Heart left ventricle (tissue), 16 donors: ENCODE results near the gene ITPR3. TPM values are rescaled to one million over a fixed set of nuclear protein-coding genes. Genes with fewer than 3 reads are reported as not detected.
A peak's percentile ranks its signal among the peaks of the same experiment; 100 is the strongest.
"Not testable (repeated sequence)": the region's sequence is repeated elsewhere in the genome, so short reads cannot be mapped to it uniquely, and the experiment has no call there.

ENCODE experiments used
- ATAC-seq, 4 donors: fragments of 200-7000 bp; cut with Tn5 transposase; one replicate each; pipeline ENCODE4 v1.9.1; 2020 to 2022; ENCODE audit warnings: moderate library complexity in 4 of 4, mild to moderate bottlenecking in 3 of 4, moderate number of reproducible peaks in 1 of 4
- DNase-seq, 5 donors: peaks; one replicate each; pipeline ENCODE4 v3.0.0-alpha.2; 2020
- H3K27ac ChIP-seq, 12 donors: fragments of 200-600 bp; sonication (generic) in 4 of 12; one replicate each; pipeline versions ENCODE4 v1.5.0 to v1.8.0; 2016 to 2022; ENCODE audit warnings: mild to moderate bottlenecking in 2 of 12
- H3K27me3 ChIP-seq, 9 donors: fragments of 200-600 bp; sonication (generic) in 2 of 9; one replicate each; pipeline versions ENCODE4 v1.5.1 to v1.8.0; 2016 to 2022; ENCODE audit warnings: mild to moderate bottlenecking in 3 of 9
- H3K36me3 ChIP-seq, 9 donors: fragments of 200-600 bp; sonication (generic) in 2 of 9; one replicate each; pipeline versions ENCODE4 v1.5.0 to v1.8.0; 2018 to 2022; ENCODE audit warnings: mild to moderate bottlenecking in 2 of 9
- H3K4me1 ChIP-seq, 12 donors: fragments of 200-600 bp; sonication (generic) in 4 of 12; one replicate each; pipeline versions ENCODE4 v1.5.0 to v1.8.0; 2016 to 2022; ENCODE audit warnings: mild to moderate bottlenecking in 3 of 12
- H3K4me3 ChIP-seq, 12 donors: fragments of 200-600 bp; sonication (generic) in 4 of 12; one replicate each; pipeline versions ENCODE4 v1.5.0 to v1.8.0; 2017 to 2022; ENCODE audit warnings: mild to moderate bottlenecking in 9 of 12, moderate library complexity in 4 of 12
- H3K9me3 ChIP-seq, 12 donors: fragments of 200-600 bp; sonication (generic) in 4 of 12; one replicate each; pipeline versions ENCODE4 v1.5.0 to v1.8.0; 2016 to 2022; ENCODE audit warnings: mild to moderate bottlenecking in 1 of 12
- POLR2A ChIP-seq, 2 donors: fragments of 450-650 bp; IDR thresholded peaks; one replicate each; pipeline ENCODE4 v1.6.1; 2017; ENCODE audit warnings: antibody characterized with exemption in 2 of 2, mild to moderate bottlenecking in 2 of 2, moderate library complexity in 2 of 2
- WGBS, 4 donors: extraction: QIAGEN DNeasy Blood & Tissue Kit in 2 of 4; methylation state at CpG; one replicate each; pipeline versions ENCODE4 v1.1.5 to v1.1.7; 2013 to 2018; 5-methylcytosine and 5-hydroxymethylcytosine counted together
- intact Hi-C, 10 donors: fragments of 100-400 bp; cut with DNase I; formaldehyde crosslinking; loops; one replicate each; pipeline versions ENCODE4 v1.11.1 to v1.14.2; 2022
- polyA plus RNA-seq, 2 donors: library from polyadenylated mRNA; stranded (reverse); fragments of 200-250 nt; gene quantifications; one replicate each; pipeline ENCODE4 v1.2.3, GENCODE V29; 2013
- total RNA-seq, 9 donors: library from RNA; depleted of rRNA in 2 of 9; stranded (reverse); fragments of >200 nt in 2 of 9; fragmentation: NEBNext Ultra II Directional in 3 of 9; extraction: Animal tissue kit (Norgen Biotek cat#: 25700) in 3 of 9; gene quantifications; one replicate each; pipeline versions ENCODE4 v1.1.0 to v1.2.4, GENCODE V29; 2016 to 2023
- TF ChIP-seq, protein P1 (sequence below), 12 donors: fragments of 200-600 bp; sonication (generic) in 4 of 12; IDR thresholded peaks; one replicate each; pipeline versions ENCODE4 v1.5.0 to v1.8.0; 2018 to 2022; ENCODE audit warnings: antibody characterized with exemption in 12 of 12, mild to moderate bottlenecking in 5 of 12
- donor health status: ischemic (EF 13 %, LVEDD 7.1; RV severe dilation, severe dysfunction).
- donor health status: healthy with polysubstance abuse.
- donor health status: DM: no; HTN: yes; CAD: no.
- donor health status: DM: no; HTN: no; CAD: no.
- donor health status: ischemic (EF 25% LVEDD 6.9; RV normal size, moderate dysfunction).
- donor health status: ischemic (EF 25% LVEDD 5.7; RV mildly dilated, moderate dysfunction).
- donor health status: healthy.
- donor health status: DM: yes; HTN: yes; CAD: no.
- donor health status: ischemic (EF 35%, LVEDD 5.7; RV mildly dilated, moderate dysfunction).
- donor health status: nonischemic (EF 11% LVEDD 7.7; RV severe dilation, severe dysfunction).
- donor health status: DM: yes; HTN: yes; CAD: no.
- donor health status: PGD.
- donor health status: ischemic (EF 29% LVEDD 5.4; RV normal size, mild dysfunction).
- donor health status: nonischemic (EF 23%, LVEDD 6.1; RV moderate dilation, normal function).

ITPR3 gene
- total and polyA plus RNA-seq, 11 donors: 4.8 to 33.5 (median 7.8) TPM

GRCh38 chr6:33592595-33593413 is 28.3 kb upstream of the ITPR3 start:
- Histone ChIP-seq H3K4me3 (peak overlapping the region in 4 of 12 donors; percentile 4 to 33 (median 16)), H3K4me1 (peaks cover 3 to 45% (median 24%) of the 10 kb centered on the region in 12 donors), H3K9me3 (no peaks in the 10 kb centered on the region), H3K27ac (no peak overlapping the region), H3K36me3 (no peaks in the 10 kb centered on the region), H3K27me3 (no peaks in the 10 kb centered on the region)
- intact Hi-C loops: loop anchor here in 1 of 10 donors (5.0 kb wide), 1 partner anchor 39 kb away; no protein-coding TSS in a partner anchor
- WGBS, 4 donors: 42 to 74% (median 56%) methylated on average over 20 to 57 of the region's 57 CpGs
- TF ChIP-seq POLR2A (IDR thresholded peaks at IDR 0.05): no peak
- TF ChIP-seq, protein P1, sequence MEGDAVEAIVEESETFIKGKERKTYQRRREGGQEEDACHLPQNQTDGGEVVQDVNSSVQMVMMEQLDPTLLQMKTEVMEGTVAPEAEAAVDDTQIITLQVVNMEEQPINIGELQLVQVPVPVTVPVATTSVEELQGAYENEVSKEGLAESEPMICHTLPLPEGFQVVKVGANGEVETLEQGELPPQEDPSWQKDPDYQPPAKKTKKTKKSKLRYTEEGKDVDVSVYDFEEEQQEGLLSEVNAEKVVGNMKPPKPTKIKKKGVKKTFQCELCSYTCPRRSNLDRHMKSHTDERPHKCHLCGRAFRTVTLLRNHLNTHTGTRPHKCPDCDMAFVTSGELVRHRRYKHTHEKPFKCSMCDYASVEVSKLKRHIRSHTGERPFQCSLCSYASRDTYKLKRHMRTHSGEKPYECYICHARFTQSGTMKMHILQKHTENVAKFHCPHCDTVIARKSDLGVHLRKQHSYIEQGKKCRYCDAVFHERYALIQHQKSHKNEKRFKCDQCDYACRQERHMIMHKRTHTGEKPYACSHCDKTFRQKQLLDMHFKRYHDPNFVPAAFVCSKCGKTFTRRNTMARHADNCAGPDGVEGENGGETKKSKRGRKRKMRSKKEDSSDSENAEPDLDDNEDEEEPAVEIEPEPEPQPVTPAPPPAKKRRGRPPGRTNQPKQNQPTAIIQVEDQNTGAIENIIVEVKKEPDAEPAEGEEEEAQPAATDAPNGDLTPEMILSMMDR (IDR thresholded peaks at IDR 0.05): no peak
- DNase-seq: no peak
- ATAC-seq: no peak

GRCh38 chr6:33593414-33593727 is 27.8 kb upstream of the ITPR3 start:
- H3K36me3 ChIP-seq: no peaks in the 10 kb centered on the region
- no peak for TF ChIP-seq POLR2A (IDR thresholded peaks at IDR 0.05)
- TF ChIP-seq, protein P1 (IDR thresholded peaks at IDR 0.05): no peak
- peaks cover 3 to 48% (median 24%) of the 10 kb centered on the region in 12 donors for H3K4me1 ChIP-seq
- no peak overlapping the region for H3K27ac ChIP-seq
- H3K9me3 ChIP-seq: no peaks in the 10 kb centered on the region
- 47 to 79% (median 53%) methylated on average over 4 of the region's 4 CpGs for WGBS, 4 donors
- no peak for DNase-seq
- intact Hi-C loops: loop anchor here in 1 of 10 donors (5.0 kb wide), 1 partner anchor 39 kb away; no protein-coding TSS in a partner anchor
- peak overlapping the region in 4 of 12 donors; percentile 4 to 33 (median 16) for H3K4me3 ChIP-seq
- ATAC-seq: no peak
- no peaks in the 10 kb centered on the region for H3K27me3 ChIP-seq

- WGBS, 4 donors: 93 to 95% (median 95%) methylated on average over 18 of the region's 18 CpGs
Observed at GRCh38 chr6:33595001-33595846, 25.9 kb upstream of the ITPR3 start.

GRCh38 chr6:33596894-33597293 is 24.2 kb upstream of the ITPR3 start:
- H3K4me3 ChIP-seq, ATAC-seq, H3K27me3 ChIP-seq, H3K36me3 ChIP-seq, intact Hi-C loops, H3K9me3 ChIP-seq: not testable (repeated sequence)
- peak in 1 of 5 donors; percentile 6 for DNase-seq
- Histone ChIP-seq H3K27ac (peak overlapping the region in 3 of 12 donors; percentile 64 to 84 (median 78)), H3K4me1 (peaks cover 0 to 27% (median 3%) of the 10 kb centered on the region in 12 donors)
- WGBS, 4 donors: 84 to 96% (median 89%) methylated on average over 5 of the region's 5 CpGs

More at GRCh38 chr6:33595001-33595846, 25.9 kb upstream of the ITPR3 start:
- TF ChIP-seq, protein P1 (IDR thresholded peaks at IDR 0.05): no peak
- TF ChIP-seq POLR2A (IDR thresholded peaks at IDR 0.05): no peak
- H3K4me1 ChIP-seq: peaks cover 3 to 36% (median 16%) of the 10 kb centered on the region in 12 donors
- H3K9me3 ChIP-seq: no peaks in the 10 kb centered on the region
- DNase-seq (peak in 1 of 5 donors; percentile 25), ATAC-seq (no peak)
- intact Hi-C loops: no loop called here
- no peak overlapping the region for H3K4me3 ChIP-seq
- H3K27ac ChIP-seq: no peak overlapping the region
- H3K36me3 ChIP-seq: no peaks in the 10 kb centered on the region
- no peaks in the 10 kb centered on the region for H3K27me3 ChIP-seq
